GM12875 (cell line): ENCODE results near the gene P4HA3.

ENCODE experiments used
- H3K4me3 ChIP-seq: one replicate; pipeline ENCODE4 v1.5.1; 2011; ENCODE audit warnings: low read depth, low read length, control low read depth
- TF ChIP-seq, protein P1 (sequence below): IDR thresholded peaks from 2 replicates; pipeline ENCODE4 v1.5.1; 2011; ENCODE audit warnings: low read depth, mild to moderate bottlenecking, control low read depth, inconsistent platforms, low read length, moderate library complexity, borderline replicate concordance; ENCODE audit not compliant: insufficient read depth

The P4HA3 gene

GRCh38 chr11:74316772-74317505 is 5.5 kb upstream of the P4HA3 start:
- no peak overlapping the region for H3K4me3 ChIP-seq
- TF ChIP-seq, protein P1, sequence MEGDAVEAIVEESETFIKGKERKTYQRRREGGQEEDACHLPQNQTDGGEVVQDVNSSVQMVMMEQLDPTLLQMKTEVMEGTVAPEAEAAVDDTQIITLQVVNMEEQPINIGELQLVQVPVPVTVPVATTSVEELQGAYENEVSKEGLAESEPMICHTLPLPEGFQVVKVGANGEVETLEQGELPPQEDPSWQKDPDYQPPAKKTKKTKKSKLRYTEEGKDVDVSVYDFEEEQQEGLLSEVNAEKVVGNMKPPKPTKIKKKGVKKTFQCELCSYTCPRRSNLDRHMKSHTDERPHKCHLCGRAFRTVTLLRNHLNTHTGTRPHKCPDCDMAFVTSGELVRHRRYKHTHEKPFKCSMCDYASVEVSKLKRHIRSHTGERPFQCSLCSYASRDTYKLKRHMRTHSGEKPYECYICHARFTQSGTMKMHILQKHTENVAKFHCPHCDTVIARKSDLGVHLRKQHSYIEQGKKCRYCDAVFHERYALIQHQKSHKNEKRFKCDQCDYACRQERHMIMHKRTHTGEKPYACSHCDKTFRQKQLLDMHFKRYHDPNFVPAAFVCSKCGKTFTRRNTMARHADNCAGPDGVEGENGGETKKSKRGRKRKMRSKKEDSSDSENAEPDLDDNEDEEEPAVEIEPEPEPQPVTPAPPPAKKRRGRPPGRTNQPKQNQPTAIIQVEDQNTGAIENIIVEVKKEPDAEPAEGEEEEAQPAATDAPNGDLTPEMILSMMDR = no peak

- TF ChIP-seq, protein P1 = no peak
- H3K4me3 ChIP-seq = no peak overlapping the region
Observed at GRCh38 chr11:74312326-74312725, 886 bp upstream of the P4HA3 start.

DNA sequence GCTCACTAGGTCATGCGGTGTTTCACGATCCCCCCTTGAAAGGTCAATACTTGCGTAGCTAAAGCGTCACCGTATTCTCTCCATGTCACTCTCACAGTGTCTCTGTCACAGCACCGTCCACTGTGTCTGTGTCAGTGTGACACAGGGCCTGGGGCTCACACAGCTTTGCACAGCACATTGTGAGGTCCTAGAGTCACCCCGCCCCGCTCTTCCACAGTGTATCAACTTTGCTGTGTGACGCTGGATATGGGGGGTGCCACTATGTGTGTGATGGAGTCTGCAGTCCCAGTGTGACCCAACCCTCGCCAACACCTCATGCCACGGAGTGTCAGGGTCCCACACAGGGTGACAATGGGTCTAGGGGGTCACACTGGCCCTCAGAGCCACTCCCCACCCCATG is 583 bp downstream of the P4HA3 start:
- TF ChIP-seq, protein P1 = no peak
- no peak overlapping the region for H3K4me3 ChIP-seq

DNA sequence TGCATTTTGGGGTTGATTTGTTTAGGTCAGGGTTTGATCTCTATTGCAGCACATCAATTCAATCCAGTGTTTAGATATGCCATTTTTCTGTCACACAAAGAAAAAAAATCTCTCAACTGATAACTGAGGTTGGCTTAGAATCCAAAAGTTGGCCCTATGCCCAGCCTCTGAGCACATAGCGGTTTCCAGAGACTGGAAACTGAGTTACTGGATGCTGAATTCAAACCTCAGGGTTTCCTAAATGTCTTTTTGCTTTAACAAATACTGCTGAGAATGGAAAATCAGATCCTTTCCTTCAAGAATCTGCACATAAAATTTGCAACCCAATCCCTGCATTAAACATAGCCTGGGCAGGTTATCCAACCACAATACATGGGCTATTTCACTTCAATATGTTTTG is 4.0 kb downstream of the P4HA3 start:
- H3K4me3 ChIP-seq = no peak overlapping the region
- TF ChIP-seq, protein P1 = no peak

- TF ChIP-seq, protein P1 = no peak
- no peak overlapping the region for H3K4me3 ChIP-seq
Observed at GRCh38 chr11:74306435-74307175, 4.8 kb downstream of the P4HA3 start.

GRCh38 chr11:74299015-74299414 is 12.4 kb downstream of the P4HA3 start:
- no peak overlapping the region for H3K4me3 ChIP-seq
- TF ChIP-seq, protein P1 = no peak

DNA sequence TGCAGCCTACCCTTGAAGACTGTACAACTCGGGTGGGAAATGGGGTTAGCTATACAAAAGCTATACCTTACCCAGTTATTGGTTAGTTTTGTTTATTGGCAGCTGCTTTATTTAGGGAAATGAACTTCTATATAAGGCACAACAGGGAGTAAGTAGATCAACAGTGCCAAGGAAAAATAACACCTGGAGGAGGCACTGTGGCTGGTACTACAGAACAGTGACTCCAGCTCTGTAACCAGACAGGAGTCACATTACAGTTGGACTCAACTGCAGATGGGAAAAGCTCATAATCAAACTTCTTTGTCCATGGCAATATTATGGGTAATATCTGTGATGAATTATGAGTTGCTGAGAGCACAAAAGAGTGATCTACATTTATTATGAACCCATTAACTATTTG is 14.0 kb downstream of the P4HA3 start:
- TF ChIP-seq, protein P1 = no peak
- no peak overlapping the region for H3K4me3 ChIP-seq
